CD14-positive monocyte (primary cell): ENCODE data around the gene CLEC2D. TPM values are rescaled to one million over a fixed set of nuclear protein-coding genes. Genes with fewer than 3 reads are reported as not detected.
A peak's percentile ranks its signal among the peaks of the same experiment; 100 is the strongest.
"Not testable (repeated sequence)": the region's sequence is repeated elsewhere in the genome, so short reads cannot be mapped to it uniquely, and the experiment has no call there.

Source experiments
- DNase-seq, 3 donors: peaks; one replicate each; pipeline ENCODE4 v3.0.0-alpha.2; 2011 to 2022
- H2AFZ ChIP-seq: 2 replicates; pipeline ENCODE4 v1.6.0; 2012; ENCODE audit warnings: mild to moderate bottlenecking, low read depth, low read length, inconsistent platforms; ENCODE audit not compliant: insufficient read depth, poor library complexity, severe bottlenecking
- H3K27ac ChIP-seq, 2 donors: 1 replicate in 1 of 2; 2 replicates in 1 of 2; pipeline ENCODE4 v1.5.1; 2012 to 2013; ENCODE audit warnings: low read length in 2 of 2, control low read depth in 1 of 2, inconsistent platforms in 1 of 2, low read depth in 1 of 2, mild to moderate bottlenecking in 1 of 2
- H3K27me3 ChIP-seq, 2 donors: one replicate each; pipeline versions ENCODE4 v1.6.0 to v1.6.1; 2011 to 2013; ENCODE audit warnings: low read length in 2 of 2; ENCODE audit not compliant: control insufficient read depth in 2 of 2, insufficient read depth in 2 of 2
- H3K36me3 ChIP-seq, 2 donors: replicated peaks in 1 of 2; 1 replicate in 1 of 2; 2 replicates in 1 of 2; pipeline versions ENCODE4 v1.5.1 to v1.6.1; 2012 to 2013; ENCODE audit warnings: low read length in 2 of 2, control low read depth in 1 of 2, inconsistent platforms in 1 of 2, mild to moderate bottlenecking in 1 of 2; ENCODE audit not compliant: insufficient read depth in 2 of 2, control insufficient read depth in 1 of 2
- H3K4me1 ChIP-seq, 2 donors: 1 replicate in 1 of 2; 2 replicates in 1 of 2; pipeline versions ENCODE4 v1.5.1 to v1.6.1; 2012 to 2013; ENCODE audit warnings: low read length in 2 of 2, control low read depth in 1 of 2, inconsistent platforms in 1 of 2, mild to moderate bottlenecking in 1 of 2, moderate library complexity in 1 of 2; ENCODE audit not compliant: insufficient read depth in 2 of 2, control insufficient read depth in 1 of 2
- H3K4me2 ChIP-seq: replicated peaks from 2 replicates; pipeline ENCODE3; 2012; ENCODE audit warnings: low read length, moderate library complexity, mild to moderate bottlenecking; ENCODE audit not compliant: poor library complexity, severe bottlenecking; ENCODE audit errors: extremely low read depth
- H3K4me3 ChIP-seq, 3 experiments: fragments of 200-600 bp in 1 of 3; sonication (generic) in 1 of 3; replicated peaks in 1 of 3; 1 replicate in 2 of 3; 2 replicates in 1 of 3; pipeline ENCODE4 v1.5.1; 2011 to 2013; ENCODE audit warnings: low read length in 3 of 3, mild to moderate bottlenecking in 3 of 3, control low read depth in 2 of 3, low read depth in 2 of 3, inconsistent platforms in 1 of 3, moderate library complexity in 1 of 3
- H3K79me2 ChIP-seq: 2 replicates; pipeline ENCODE4 v1.6.0; 2012; ENCODE audit warnings: mild to moderate bottlenecking, control low read depth, inconsistent platforms, low read length, moderate library complexity; ENCODE audit not compliant: insufficient read depth
- H3K9ac ChIP-seq: 2 replicates; pipeline ENCODE4 v1.6.0; 2017; ENCODE audit warnings: low read length, mild to moderate bottlenecking; ENCODE audit not compliant: insufficient read depth, poor library complexity, severe bottlenecking
- H3K9me3 ChIP-seq, 2 donors: replicated peaks in 1 of 2; 1 replicate in 1 of 2; 2 replicates in 1 of 2; pipeline versions ENCODE4 v1.5.1 to v1.6.1; 2012 to 2013; ENCODE audit warnings: low read length in 2 of 2, control low read depth in 1 of 2; ENCODE audit not compliant: control insufficient read depth in 1 of 2, insufficient read depth in 1 of 2
- H4K20me1 ChIP-seq: 2 replicates; pipeline ENCODE4 v1.6.0; 2012; ENCODE audit warnings: mild to moderate bottlenecking, low read length, control low read depth, moderate library complexity; ENCODE audit not compliant: insufficient read depth
- H3K27ac Mint-ChIP-seq, 7 donors: one replicate each; pipeline ENCODE4 v1.8.0; 2020; ENCODE audit warnings: mild to moderate bottlenecking in 7 of 7, mixed read lengths in 7 of 7, moderate library complexity in 6 of 7, inconsistent platforms in 2 of 7
- H3K27me3 Mint-ChIP-seq, 3 donors: one replicate each; pipeline ENCODE4 v1.8.0; 2021 to 2022; ENCODE audit warnings: low read depth in 3 of 3, mild to moderate bottlenecking in 3 of 3, mixed read lengths in 3 of 3, moderate library complexity in 3 of 3, inconsistent platforms in 1 of 3
- H3K36me3 Mint-ChIP-seq, 2 donors: one replicate each; pipeline ENCODE4 v1.8.0; 2020; ENCODE audit warnings: mixed read lengths in 2 of 2, inconsistent platforms in 1 of 2, mild to moderate bottlenecking in 1 of 2
- H3K4me1 Mint-ChIP-seq: one replicate; pipeline ENCODE4 v1.8.0; 2020; ENCODE audit warnings: mild to moderate bottlenecking, mixed read lengths
- H3K4me3 Mint-ChIP-seq, 2 donors: one replicate each; pipeline ENCODE4 v1.8.0; 2020; ENCODE audit warnings: mild to moderate bottlenecking in 2 of 2, mixed read lengths in 2 of 2, moderate library complexity in 1 of 2
- H3K9me3 Mint-ChIP-seq, 7 donors: one replicate each; pipeline ENCODE4 v1.8.0; 2020 to 2022; ENCODE audit warnings: mixed read lengths in 7 of 7, mild to moderate bottlenecking in 6 of 7, moderate library complexity in 6 of 7, inconsistent platforms in 2 of 7
- CTCF ChIP-seq: fragments of 200-600 bp; IDR thresholded peaks from one replicate; pipeline ENCODE4 v1.8.0; 2022; ENCODE audit warnings: antibody characterized with exemption, mild to moderate bottlenecking
- WGBS: methylation state at CpG from one replicate; pipeline ENCODE4 v1.1.5; 2013; ENCODE audit warnings: missing lambda C conversion rate; ENCODE audit not compliant: insufficient coverage; 5-methylcytosine and 5-hydroxymethylcytosine counted together
- intact Hi-C, 2 donors: fragments of 100-400 bp; cut with micrococcal nuclease; formaldehyde crosslinking; loops; one replicate each; pipeline versions ENCODE4 v1.15.0 to v1.15.1; 2023
- polyA plus RNA-seq, 3 donors: library from polyadenylated mRNA; depleted of rRNA in 1 of 3; unstranded in 2 of 3; stranded (reverse) in 1 of 3; fragments of 300-500 nt in 2 of 3; fragments of >200 nt in 1 of 3; fragmentation: Illumina TruSeq in 2 of 3; gene quantifications; 1 replicate in 2 of 3; 2 replicates in 1 of 3; pipeline ENCODE4 v1.2.3, GENCODE V29; 2012 to 2021

The CLEC2D gene
- polyA plus RNA-seq, 3 donors: 2.5 to 26.9 (median 3.9) TPM

- TF ChIP-seq CTCF: no peak
- Histone ChIP-seq H3K27ac (peak overlapping the region in 1 of 2 donors; percentile 38), H3K27me3 (no peaks in the 10 kb centered on the region), H3K9me3 (no peaks in the 10 kb centered on the region), H2AFZ (no peak overlapping the region), H3K79me2 (peaks cover 9% of the 10 kb centered on the region), H4K20me1 (peaks cover 5% of the 10 kb centered on the region), H3K4me3 (no peak overlapping the region), H3K4me2 (no peak overlapping the region), H3K9ac (peak overlapping the region; percentile 40), H3K36me3 (peaks cover 14 to 58% of the 10 kb centered on the region in 2 donors), H3K4me1 (peaks cover 11 to 13% of the 10 kb centered on the region in 2 donors)
- 27% methylated on average over 6 of the region's 6 CpGs for WGBS
- Mint-ChIP-seq H3K36me3 (peaks cover 52 to 71% of the 10 kb centered on the region in 2 donors), H3K27ac (peak overlapping the region in 6 of 7 donors; percentile 42 to 61 (median 58)), H3K9me3 (peaks cover 0 to 4% (median 2%) of the 10 kb centered on the region in 7 donors), H3K4me3 (peak overlapping the region; percentile 14 to 21), H3K4me1 (peaks cover 23% of the 10 kb centered on the region), H3K27me3 (peaks cover 0 to 3% (median 0%) of the 10 kb centered on the region in 3 donors)
- intact Hi-C loops: no loop called here
- DNase-seq: no peak
Measured at GRCh38 chr12:9673404-9674225, 4.1 kb downstream of the CLEC2D start.

- no peak overlapping the region for H3K4me2 ChIP-seq
- no peaks in the 10 kb centered on the region for H3K27me3 ChIP-seq
- no peak for TF ChIP-seq CTCF
- peaks cover 53 to 72% of the 10 kb centered on the region in 2 donors for H3K36me3 Mint-ChIP-seq
- peaks cover 10% of the 10 kb centered on the region for H3K79me2 ChIP-seq
- peaks cover 5% of the 10 kb centered on the region for H4K20me1 ChIP-seq
- H3K4me3 ChIP-seq: no peak overlapping the region
- H2AFZ ChIP-seq: no peak overlapping the region
- H3K27ac Mint-ChIP-seq: peak overlapping the region in 2 of 7 donors; percentile 34 to 46
- H3K27ac ChIP-seq: peak overlapping the region in 1 of 2 donors; percentile 38
- 83% methylated on average over 1 of the region's 2 CpGs for WGBS
- H3K4me1 Mint-ChIP-seq: peaks cover 23% of the 10 kb centered on the region
- no peaks in the 10 kb centered on the region for H3K9me3 ChIP-seq
- DNase-seq: no peak
- intact Hi-C loops: no loop called here
- no peak overlapping the region for H3K4me3 Mint-ChIP-seq
- no peak overlapping the region for H3K9ac ChIP-seq
- H3K4me1 ChIP-seq: peaks cover 11 to 13% of the 10 kb centered on the region in 2 donors
- H3K36me3 ChIP-seq: peaks cover 14 to 61% of the 10 kb centered on the region in 2 donors
- peaks cover 0 to 3% (median 0%) of the 10 kb centered on the region in 3 donors for H3K27me3 Mint-ChIP-seq
- H3K9me3 Mint-ChIP-seq: peaks cover 0 to 5% (median 2%) of the 10 kb centered on the region in 7 donors
Measured at GRCh38 chr12:9674226-9674590, 4.7 kb downstream of the CLEC2D start.

GRCh38 chr12:9682508-9682907, 13.0 kb downstream of the CLEC2D start:
- WGBS: no CpG with 5 or more reads among the region's 4 CpGs
- H3K4me3 ChIP-seq, H3K4me2 ChIP-seq, H3K27me3 ChIP-seq, H3K27ac Mint-ChIP-seq, intact Hi-C loops, H3K9ac ChIP-seq, H3K79me2 ChIP-seq, H2AFZ ChIP-seq, H3K4me1 ChIP-seq, H3K27ac ChIP-seq, DNase-seq, H3K4me3 Mint-ChIP-seq, H4K20me1 ChIP-seq, H3K27me3 Mint-ChIP-seq: not testable (repeated sequence)
- Histone ChIP-seq H3K9me3 (peaks cover 3 to 19% of the 10 kb centered on the region in 2 donors), H3K36me3 (peaks cover 46 to 74% of the 10 kb centered on the region in 2 donors)
- H3K4me1 Mint-ChIP-seq: peaks cover 16% of the 10 kb centered on the region
- peaks cover 16 to 26% (median 20%) of the 10 kb centered on the region in 7 donors for H3K9me3 Mint-ChIP-seq
- peaks cover 71 to 83% of the 10 kb centered on the region in 2 donors for H3K36me3 Mint-ChIP-seq
